ENCODE data around the gene KCTD13.
"Not testable (repeated sequence)": the region's sequence is repeated elsewhere in the genome, so short reads cannot be mapped to it uniquely, and the experiment has no call there.

KCTD13 gene

DNA sequence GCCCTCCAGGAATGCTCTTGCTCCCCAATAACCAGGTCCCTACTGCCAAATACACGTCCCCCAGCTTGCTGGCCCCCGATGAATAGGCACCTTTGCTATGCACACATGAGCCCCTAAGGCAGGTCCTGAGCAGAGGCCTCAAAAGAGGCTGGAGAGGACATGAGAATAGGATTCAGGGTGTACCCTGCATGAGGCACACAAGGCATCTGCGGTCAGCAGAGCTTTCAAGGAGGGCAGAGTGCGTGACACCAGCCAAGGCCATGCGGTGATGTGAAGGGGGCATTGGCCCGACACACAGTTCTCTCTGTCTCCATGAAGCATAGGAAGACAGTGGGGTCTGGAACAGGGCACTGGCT is 33.6 kb downstream of the KCTD13 start:
- H3K27me3 ChIP-seq (ENCODE audit: control insufficient read depth, insufficient read depth, low read length): peaks cover 21% of the 10 kb centered on the region
- no peaks in the 10 kb centered on the region for H3K9me3 ChIP-seq (replicated peaks; ENCODE audit: low read length)
- no peaks in the 10 kb centered on the region for H3K36me3 ChIP-seq (ENCODE audit: insufficient read depth, low read length)
- H3K4me2 ChIP-seq (ENCODE audit: low read length): no peak overlapping the region
- no peaks in the 10 kb centered on the region for H3K4me1 ChIP-seq (ENCODE audit: control insufficient read depth, insufficient read depth, low read length)
- H3K9ac ChIP-seq (ENCODE audit: low read depth, low read length): no peak overlapping the region
- H3K4me3 ChIP-seq (ENCODE audit: low read length): no peak overlapping the region

DNA sequence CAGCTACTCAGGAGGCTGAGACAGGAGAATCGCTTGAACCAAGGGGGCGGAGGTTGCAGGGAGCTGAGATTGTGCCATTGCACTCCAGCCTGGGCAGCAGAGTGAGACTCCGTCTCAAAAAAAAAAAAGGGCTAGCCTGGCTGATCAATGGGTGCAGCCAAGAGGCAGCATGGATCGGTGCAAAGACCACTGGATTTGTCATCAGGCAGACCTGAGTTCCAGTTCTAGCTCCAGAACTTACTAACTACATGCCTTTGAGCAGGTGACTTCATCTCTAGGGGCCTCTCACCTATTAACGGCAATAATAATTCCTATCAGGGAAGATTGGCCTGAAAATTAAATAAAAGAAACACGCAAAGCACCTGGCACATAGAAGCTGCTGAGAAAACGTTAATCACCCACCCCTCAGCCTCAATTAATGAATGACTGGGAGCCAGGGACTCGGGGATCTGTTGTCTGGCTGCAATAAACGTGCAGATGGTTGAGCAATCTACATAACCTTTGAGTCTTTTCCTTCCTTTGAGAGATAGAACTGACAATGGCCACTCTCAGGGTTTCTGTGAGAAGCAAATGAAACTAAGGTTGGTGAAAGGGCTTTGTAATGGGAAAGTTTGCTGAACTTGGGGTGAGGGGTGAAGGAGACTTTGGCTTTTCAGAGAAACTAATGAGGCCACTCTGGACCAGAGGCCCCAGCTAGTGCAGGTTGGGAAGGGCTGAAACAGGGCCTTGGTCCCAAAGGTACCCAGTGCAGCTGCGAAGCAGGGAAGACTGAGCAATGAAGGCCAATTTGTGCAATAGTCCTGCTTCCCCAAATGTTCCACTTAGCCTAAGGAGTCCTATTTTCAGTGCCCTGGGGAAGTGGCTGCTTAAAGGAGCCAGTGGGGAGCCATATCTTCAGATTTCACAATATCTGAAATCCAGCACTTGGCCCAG is 34.2 kb downstream of the KCTD13 start:
- Histone ChIP-seq H3K27me3 (ENCODE audit: control insufficient read depth, insufficient read depth, low read length) (peaks cover 21% of the 10 kb centered on the region), H3K36me3 (ENCODE audit: insufficient read depth, low read length) (no peaks in the 10 kb centered on the region)

DNA sequence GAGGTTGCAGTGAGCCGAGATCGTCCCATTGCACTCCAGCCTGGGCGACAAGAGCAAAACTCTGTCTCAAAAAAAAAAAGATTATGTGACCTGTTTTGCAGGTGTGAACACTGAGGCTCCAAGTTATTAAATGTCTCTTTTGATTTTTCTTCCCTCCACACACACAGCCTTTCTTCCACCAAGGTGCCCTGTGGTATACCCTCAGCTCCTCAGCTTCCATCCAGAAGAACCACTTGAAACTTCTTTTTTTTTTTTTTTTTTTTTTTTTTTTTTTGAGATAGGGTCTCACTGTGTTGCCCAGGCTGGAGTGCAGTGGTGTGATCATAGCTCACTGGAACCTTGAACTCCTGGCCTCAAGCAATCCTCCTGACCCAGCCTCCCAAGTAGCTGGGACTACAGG is 36.7 kb downstream of the KCTD13 start:
- not testable (repeated sequence) for H3K9ac ChIP-seq (ENCODE audit: low read depth, low read length); H3K36me3 ChIP-seq (ENCODE audit: insufficient read depth, low read length); H3K4me2 ChIP-seq (ENCODE audit: low read length); H3K4me1 ChIP-seq (ENCODE audit: control insufficient read depth, insufficient read depth, low read length); H3K4me3 ChIP-seq (ENCODE audit: low read length); H3K9me3 ChIP-seq (replicated peaks; ENCODE audit: low read length)
- H3K27me3 ChIP-seq (ENCODE audit: control insufficient read depth, insufficient read depth, low read length): peaks cover 12% of the 10 kb centered on the region

More for the DNA sequence above, 34.2 kb downstream of the KCTD13 start:
- Histone ChIP-seq H3K9me3 (replicated peaks; ENCODE audit: low read length) (no peaks in the 10 kb centered on the region), H3K4me2 (ENCODE audit: low read length) (no peak overlapping the region), H3K9ac (ENCODE audit: low read depth, low read length) (no peak overlapping the region), H3K4me1 (ENCODE audit: control insufficient read depth, insufficient read depth, low read length) (no peaks in the 10 kb centered on the region), H3K4me3 (ENCODE audit: low read length) (no peak overlapping the region)

DNA sequence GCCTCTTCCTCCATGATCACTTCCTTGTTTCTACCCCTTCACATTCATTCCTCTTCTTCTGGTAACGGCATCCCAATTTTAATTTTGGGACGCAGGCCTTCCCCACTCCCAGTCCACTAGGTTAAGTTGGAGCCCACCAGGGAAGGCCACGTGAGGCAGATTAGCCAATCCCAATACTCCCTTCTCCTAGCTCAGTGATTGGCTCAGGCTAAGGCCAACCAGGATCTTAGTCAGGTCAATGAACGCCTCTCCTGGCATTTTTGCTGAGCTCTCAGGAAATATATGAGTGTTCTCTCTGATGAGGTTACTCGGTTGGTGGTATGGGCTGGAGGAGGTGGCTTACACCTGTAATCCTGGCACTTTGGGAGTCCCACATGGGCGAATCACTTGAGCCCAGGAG is 42.0 kb downstream of the KCTD13 start:
- Histone ChIP-seq H3K36me3 (ENCODE audit: insufficient read depth, low read length) (no peaks in the 10 kb centered on the region), H3K4me3 (ENCODE audit: low read length) (no peak overlapping the region)

DNA sequence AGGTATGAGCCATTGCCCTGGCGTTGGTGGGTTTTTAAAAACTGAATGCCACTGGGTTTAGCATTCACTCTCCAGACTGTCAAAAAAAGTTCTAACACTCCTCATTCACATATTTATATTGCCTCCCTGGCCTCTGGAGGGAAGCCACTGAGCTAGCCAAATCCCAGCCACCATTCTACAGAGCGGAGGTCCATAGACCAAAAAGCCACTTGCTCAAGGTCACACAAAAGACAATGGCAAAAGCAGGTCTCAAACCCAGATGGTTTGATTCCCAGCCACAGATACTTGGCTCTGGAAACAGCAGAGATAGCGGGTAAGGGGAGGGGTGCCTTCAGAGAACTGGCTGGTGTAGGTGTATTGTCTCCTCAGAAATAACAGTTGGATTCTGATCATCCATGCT is 45.0 kb downstream of the KCTD13 start:
- no peaks in the 10 kb centered on the region for H3K4me1 ChIP-seq (ENCODE audit: control insufficient read depth, insufficient read depth, low read length)
- no peak overlapping the region for H3K4me2 ChIP-seq (ENCODE audit: low read length)
- no peak overlapping the region for H3K9ac ChIP-seq (ENCODE audit: low read depth, low read length)
- no peaks in the 10 kb centered on the region for H3K36me3 ChIP-seq (ENCODE audit: insufficient read depth, low read length)
- H3K27me3 ChIP-seq (ENCODE audit: control insufficient read depth, insufficient read depth, low read length): peaks cover 26% of the 10 kb centered on the region
- H3K4me3 ChIP-seq (ENCODE audit: low read length): no peak overlapping the region
- H3K9me3 ChIP-seq (replicated peaks; ENCODE audit: low read length): no peaks in the 10 kb centered on the region

More for the DNA sequence above, 42.0 kb downstream of the KCTD13 start:
- Histone ChIP-seq H3K9ac (ENCODE audit: low read depth, low read length) (no peak overlapping the region), H3K4me2 (ENCODE audit: low read length) (no peak overlapping the region), H3K27me3 (ENCODE audit: control insufficient read depth, insufficient read depth, low read length) (peaks cover 15% of the 10 kb centered on the region), H3K9me3 (replicated peaks; ENCODE audit: low read length) (no peaks in the 10 kb centered on the region), H3K4me1 (ENCODE audit: control insufficient read depth, insufficient read depth, low read length) (no peaks in the 10 kb centered on the region)

DNA sequence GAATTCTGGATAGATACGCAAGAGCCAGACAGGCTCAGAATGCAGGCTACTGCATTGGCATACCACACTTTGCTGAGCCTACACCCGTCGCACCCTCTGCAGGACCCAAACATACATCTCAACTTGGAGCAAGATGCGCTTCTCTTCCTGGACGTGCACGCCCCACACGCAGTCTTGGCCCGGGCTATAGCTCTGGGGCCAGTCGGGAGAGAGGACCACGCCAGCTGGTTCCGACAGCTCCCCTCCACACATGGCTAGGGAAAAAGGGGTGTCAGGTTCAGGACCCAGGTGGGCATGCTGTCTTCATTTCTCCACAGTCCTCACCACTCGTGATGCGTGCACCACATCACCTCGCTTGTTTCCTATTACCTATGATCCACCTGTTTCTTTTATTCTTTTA is 47.9 kb downstream of the KCTD13 start:
- Histone ChIP-seq H3K4me3 (ENCODE audit: low read length) (no peak overlapping the region), H3K4me1 (ENCODE audit: control insufficient read depth, insufficient read depth, low read length) (no peaks in the 10 kb centered on the region), H3K36me3 (ENCODE audit: insufficient read depth, low read length) (no peaks in the 10 kb centered on the region), H3K9me3 (replicated peaks; ENCODE audit: low read length) (no peaks in the 10 kb centered on the region), H3K27me3 (ENCODE audit: control insufficient read depth, insufficient read depth, low read length) (peaks cover 41% of the 10 kb centered on the region), H3K4me2 (ENCODE audit: low read length) (no peak overlapping the region), H3K9ac (ENCODE audit: low read depth, low read length) (no peak overlapping the region)

DNA sequence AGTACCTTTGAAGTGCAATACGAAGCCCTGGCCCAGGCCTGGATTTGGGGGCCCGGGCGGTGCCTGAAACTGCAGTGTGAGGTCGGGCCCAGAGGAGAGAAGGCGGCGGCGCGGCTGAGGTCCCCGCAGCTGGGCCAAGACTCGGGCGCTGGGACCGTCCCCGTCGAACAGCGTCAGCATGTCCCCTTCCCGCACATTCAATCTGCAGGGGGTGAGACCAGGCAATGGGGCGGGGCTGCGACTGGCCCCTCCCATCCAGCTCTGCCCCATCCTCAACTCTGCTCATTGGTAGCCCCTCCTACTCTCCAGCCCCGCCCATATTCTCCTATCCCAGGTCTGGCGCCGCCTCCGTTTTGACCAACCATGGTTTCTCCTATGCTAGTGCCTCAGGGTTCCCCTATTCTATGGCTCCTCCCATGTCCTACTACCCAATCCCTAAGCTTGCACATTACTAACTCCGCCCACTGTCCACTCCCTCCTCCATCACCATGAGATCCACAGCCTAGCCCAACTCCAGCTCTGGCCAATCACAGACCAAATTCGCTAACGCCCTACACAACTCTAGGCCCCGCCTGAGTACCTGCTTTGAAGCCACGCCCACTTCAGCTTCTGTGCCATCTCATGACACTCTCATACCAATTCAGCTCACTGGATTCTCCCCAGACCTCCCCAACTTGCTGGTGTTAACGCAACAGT is 48.6 kb downstream of the KCTD13 start:
- peak overlapping the region; percentile 77 for H3K4me2 ChIP-seq (ENCODE audit: low read length)
- peaks cover 41% of the 10 kb centered on the region for H3K27me3 ChIP-seq (ENCODE audit: control insufficient read depth, insufficient read depth, low read length)
- no peaks in the 10 kb centered on the region for H3K4me1 ChIP-seq (ENCODE audit: control insufficient read depth, insufficient read depth, low read length)
- H3K9me3 ChIP-seq (replicated peaks; ENCODE audit: low read length): no peaks in the 10 kb centered on the region
- no peaks in the 10 kb centered on the region for H3K36me3 ChIP-seq (ENCODE audit: insufficient read depth, low read length)
- no peak overlapping the region for H3K4me3 ChIP-seq (ENCODE audit: low read length)
- H3K9ac ChIP-seq (ENCODE audit: low read depth, low read length): no peak overlapping the region

DNA sequence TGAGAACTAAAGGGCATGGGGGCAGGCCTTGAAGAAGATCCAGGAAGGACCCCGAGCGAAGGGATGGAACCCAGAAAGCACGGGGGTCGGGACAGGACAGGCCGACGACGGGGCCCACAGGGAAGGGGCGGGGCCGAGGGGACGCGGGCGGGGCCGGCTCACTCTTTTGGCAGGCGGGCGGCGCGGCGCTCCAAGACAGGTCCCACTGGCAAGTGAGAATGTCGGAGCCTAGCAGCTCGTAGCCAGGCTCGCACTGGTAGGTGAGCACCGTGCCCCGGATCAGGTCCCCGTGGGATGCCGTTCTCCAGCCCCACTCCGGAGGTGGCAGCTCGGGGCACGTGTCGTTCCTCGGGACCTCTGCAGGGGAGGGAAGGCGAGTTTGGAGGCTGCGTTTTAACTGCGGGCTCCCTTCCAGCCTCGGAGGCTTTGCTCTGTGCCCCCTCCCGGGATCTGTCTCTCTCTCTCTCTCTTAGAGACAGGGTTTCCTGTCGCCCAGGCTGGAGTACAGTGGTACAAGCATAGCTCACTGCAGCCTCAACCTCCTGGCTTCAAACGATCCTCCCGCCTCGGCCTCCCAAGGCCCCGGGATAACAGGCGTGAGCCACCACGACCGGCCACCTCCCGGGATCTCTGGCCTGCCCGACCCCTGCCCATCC is 49.3 kb downstream of the KCTD13 start:
- Histone ChIP-seq H3K4me3 (ENCODE audit: low read length) (peak overlapping the region; percentile 52), H3K9ac (ENCODE audit: low read depth, low read length) (no peak overlapping the region)

DNA sequence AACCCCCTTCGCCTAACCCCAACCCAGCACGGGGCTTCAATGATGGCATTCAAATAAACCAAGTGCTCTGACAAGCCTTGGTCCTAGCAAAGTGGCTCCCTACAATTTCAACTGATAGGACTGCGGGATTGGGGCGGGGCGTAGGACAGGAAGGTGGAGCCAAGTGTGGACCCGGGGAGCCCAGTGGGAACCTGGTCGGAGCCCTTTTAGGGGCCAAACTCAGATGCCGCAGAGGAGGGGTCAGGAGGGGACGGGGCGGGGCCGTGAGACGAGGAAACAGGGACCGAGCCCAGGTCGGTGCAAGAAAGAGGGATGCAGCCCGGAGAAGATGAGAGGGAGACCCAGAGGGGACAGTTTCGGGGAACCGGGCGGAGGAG is 49.8 kb downstream of the KCTD13 start:
- peak overlapping the region; percentile 52 for H3K4me3 ChIP-seq (ENCODE audit: low read length)
- no peak overlapping the region for H3K9ac ChIP-seq (ENCODE audit: low read depth, low read length)

More for the DNA sequence above, 49.3 kb downstream of the KCTD13 start:
- H3K36me3 ChIP-seq (ENCODE audit: insufficient read depth, low read length): no peaks in the 10 kb centered on the region
- peaks cover 45% of the 10 kb centered on the region for H3K27me3 ChIP-seq (ENCODE audit: control insufficient read depth, insufficient read depth, low read length)
- H3K4me2 ChIP-seq (ENCODE audit: low read length): peak overlapping the region; percentile 77
- H3K9me3 ChIP-seq (replicated peaks; ENCODE audit: low read length): no peaks in the 10 kb centered on the region
- no peaks in the 10 kb centered on the region for H3K4me1 ChIP-seq (ENCODE audit: control insufficient read depth, insufficient read depth, low read length)

DNA sequence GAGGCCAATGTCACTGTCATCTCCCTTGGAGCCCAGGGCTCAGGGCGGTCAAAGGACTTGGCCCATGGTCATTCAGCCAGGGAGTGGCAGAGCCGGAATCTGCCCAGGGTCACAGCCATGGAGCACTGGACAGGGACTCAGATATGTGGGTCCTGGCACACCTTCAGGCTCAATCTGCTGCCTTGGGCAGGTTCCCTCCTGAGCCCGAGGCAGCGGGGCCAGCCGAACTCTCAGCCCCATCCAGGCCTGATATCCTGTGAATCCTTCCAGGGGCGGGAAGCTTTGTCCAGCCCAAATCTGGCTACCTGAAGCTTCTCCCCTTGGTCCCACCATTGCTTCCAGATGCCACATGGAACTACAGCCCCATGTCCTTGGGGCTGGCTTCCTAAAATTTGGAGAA is 50.8 kb downstream of the KCTD13 start:
- Histone ChIP-seq H3K4me1 (ENCODE audit: control insufficient read depth, insufficient read depth, low read length) (no peaks in the 10 kb centered on the region), H3K9ac (ENCODE audit: low read depth, low read length) (no peak overlapping the region), H3K27me3 (ENCODE audit: control insufficient read depth, insufficient read depth, low read length) (peaks cover 45% of the 10 kb centered on the region), H3K4me2 (ENCODE audit: low read length) (no peak overlapping the region), H3K36me3 (ENCODE audit: insufficient read depth, low read length) (no peaks in the 10 kb centered on the region), H3K9me3 (replicated peaks; ENCODE audit: low read length) (no peaks in the 10 kb centered on the region), H3K4me3 (ENCODE audit: low read length) (no peak overlapping the region)

More for the DNA sequence above, 49.8 kb downstream of the KCTD13 start:
- Histone ChIP-seq H3K4me2 (ENCODE audit: low read length) (peak overlapping the region; percentile 77), H3K4me1 (ENCODE audit: control insufficient read depth, insufficient read depth, low read length) (no peaks in the 10 kb centered on the region), H3K27me3 (ENCODE audit: control insufficient read depth, insufficient read depth, low read length) (peaks cover 45% of the 10 kb centered on the region), H3K36me3 (ENCODE audit: insufficient read depth, low read length) (no peaks in the 10 kb centered on the region), H3K9me3 (replicated peaks; ENCODE audit: low read length) (no peaks in the 10 kb centered on the region)

DNA sequence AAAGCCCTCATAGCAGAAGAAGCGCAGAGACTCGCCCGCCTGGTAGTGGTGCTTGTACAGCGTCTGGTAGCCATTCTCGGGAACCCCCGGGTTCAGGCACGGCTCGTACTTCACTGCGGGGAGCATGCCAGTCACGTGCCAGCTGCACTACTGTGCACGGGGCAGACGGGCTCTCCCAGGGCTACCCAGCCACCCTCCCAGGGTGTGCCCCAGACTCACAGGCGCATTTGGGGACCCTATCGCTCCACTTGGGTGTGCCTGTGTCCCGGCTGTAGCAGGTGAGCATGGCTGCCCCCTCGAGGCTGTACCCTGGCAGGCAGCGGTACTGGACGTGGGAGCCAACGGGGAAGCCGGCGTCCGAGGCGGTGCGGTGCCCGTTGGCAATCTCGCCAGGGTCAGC is 52.7 kb downstream of the KCTD13 start:
- Histone ChIP-seq H3K4me3 (ENCODE audit: low read length) (no peak overlapping the region), H3K4me1 (ENCODE audit: control insufficient read depth, insufficient read depth, low read length) (no peaks in the 10 kb centered on the region), H3K36me3 (ENCODE audit: insufficient read depth, low read length) (no peaks in the 10 kb centered on the region), H3K4me2 (ENCODE audit: low read length) (no peak overlapping the region), H3K9me3 (replicated peaks; ENCODE audit: low read length) (no peaks in the 10 kb centered on the region), H3K9ac (ENCODE audit: low read depth, low read length) (no peak overlapping the region), H3K27me3 (ENCODE audit: control insufficient read depth, insufficient read depth, low read length) (peaks cover 46% of the 10 kb centered on the region)

Data from skeletal muscle satellite cell (primary cell).